Tibial nerve (tissue), 3 donors: ENCODE data around the gene NOL4L.

ENCODE experiments used
- POLR2A ChIP-seq, 2 donors: fragments of 450-650 bp; IDR thresholded peaks; one replicate each; pipeline ENCODE4 v1.6.1; 2017; ENCODE audit warnings: antibody characterized with exemption in 2 of 2, mild to moderate bottlenecking in 2 of 2, moderate library complexity in 2 of 2
- TF ChIP-seq, protein P1 (sequence below), 5 experiments: fragments of 200-600 bp in 3 of 5; fragments of 450-650 bp in 2 of 5; sonication (generic) in 3 of 5; IDR thresholded peaks; one replicate each; pipeline ENCODE4 v1.5.1; 2016 to 2019; ENCODE audit warnings: antibody characterized with exemption in 5 of 5, mild to moderate bottlenecking in 3 of 5, moderate library complexity in 2 of 5

DNA sequence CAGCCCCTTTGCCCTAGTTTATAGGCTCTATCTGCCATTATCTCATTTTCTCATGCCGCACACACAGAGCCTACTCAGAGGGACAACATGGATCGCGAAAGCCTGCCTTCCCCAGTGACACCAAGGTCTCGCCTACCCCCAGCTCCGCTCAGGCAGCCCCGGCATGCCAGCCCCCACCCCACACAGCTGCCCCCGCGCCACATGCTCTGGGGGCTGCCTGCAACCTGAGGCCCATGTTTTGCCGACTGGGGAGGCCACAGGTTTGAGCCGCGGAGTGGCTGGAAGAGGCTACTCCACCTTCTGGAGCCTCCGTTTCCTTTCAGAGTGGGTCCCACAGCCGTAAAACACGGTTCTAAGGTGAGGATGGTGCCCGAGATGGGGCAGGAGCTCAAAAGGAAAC lies 124.9 kb downstream of the NOL4L start:
- TF ChIP-seq, protein P1, sequence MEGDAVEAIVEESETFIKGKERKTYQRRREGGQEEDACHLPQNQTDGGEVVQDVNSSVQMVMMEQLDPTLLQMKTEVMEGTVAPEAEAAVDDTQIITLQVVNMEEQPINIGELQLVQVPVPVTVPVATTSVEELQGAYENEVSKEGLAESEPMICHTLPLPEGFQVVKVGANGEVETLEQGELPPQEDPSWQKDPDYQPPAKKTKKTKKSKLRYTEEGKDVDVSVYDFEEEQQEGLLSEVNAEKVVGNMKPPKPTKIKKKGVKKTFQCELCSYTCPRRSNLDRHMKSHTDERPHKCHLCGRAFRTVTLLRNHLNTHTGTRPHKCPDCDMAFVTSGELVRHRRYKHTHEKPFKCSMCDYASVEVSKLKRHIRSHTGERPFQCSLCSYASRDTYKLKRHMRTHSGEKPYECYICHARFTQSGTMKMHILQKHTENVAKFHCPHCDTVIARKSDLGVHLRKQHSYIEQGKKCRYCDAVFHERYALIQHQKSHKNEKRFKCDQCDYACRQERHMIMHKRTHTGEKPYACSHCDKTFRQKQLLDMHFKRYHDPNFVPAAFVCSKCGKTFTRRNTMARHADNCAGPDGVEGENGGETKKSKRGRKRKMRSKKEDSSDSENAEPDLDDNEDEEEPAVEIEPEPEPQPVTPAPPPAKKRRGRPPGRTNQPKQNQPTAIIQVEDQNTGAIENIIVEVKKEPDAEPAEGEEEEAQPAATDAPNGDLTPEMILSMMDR (IDR thresholded peaks at IDR 0.05): no peak
- no peak for TF ChIP-seq POLR2A (IDR thresholded peaks at IDR 0.05)
